ENCODE measurements around the gene CFC1.
"Not testable (repeated sequence)": the region's sequence is repeated elsewhere in the genome, so short reads cannot be mapped to it uniquely, and the experiment has no call there.

The CFC1 gene

DNA sequence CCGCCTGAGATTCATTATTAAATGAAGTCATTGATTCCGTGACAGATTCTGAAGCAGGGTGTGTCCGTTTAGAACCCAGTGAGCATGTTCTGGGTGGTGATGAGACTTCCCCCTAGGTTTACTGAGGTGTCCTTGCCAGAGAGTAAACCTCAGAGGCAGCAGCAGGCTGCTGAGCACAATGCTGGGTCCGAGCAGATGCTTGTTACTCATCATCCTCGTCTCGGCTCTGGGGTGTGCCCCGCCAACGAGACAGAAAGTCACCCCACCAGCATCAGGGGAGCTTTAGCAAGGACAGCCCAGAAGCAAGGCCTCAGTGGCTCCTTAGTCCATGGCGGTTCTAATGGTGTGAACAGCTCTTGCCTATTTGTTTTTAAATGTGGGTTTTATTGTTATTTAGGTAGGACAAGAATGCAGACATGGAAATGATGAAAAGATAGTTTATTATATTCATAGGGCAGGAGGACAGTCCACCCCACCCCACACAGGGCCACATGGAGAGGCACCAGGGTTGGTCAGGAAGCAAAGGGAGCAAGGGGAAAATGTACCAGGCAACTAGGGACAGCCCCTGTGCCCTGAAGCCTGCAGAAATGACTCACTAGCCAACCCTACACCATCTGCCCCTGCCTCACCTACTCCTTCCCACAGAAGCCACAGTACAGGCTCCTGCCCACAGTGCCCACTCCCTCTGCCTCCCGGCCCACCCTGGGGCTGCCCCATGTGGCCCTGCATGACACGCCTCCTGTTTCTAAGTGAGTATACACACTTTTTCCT lies 10.5 kb downstream of the CFC1 start:
- not testable (repeated sequence) for DNase-seq (ENCODE audit: low read depth); H3K4me3 ChIP-seq (ENCODE audit: low read depth, low read length)

DNA sequence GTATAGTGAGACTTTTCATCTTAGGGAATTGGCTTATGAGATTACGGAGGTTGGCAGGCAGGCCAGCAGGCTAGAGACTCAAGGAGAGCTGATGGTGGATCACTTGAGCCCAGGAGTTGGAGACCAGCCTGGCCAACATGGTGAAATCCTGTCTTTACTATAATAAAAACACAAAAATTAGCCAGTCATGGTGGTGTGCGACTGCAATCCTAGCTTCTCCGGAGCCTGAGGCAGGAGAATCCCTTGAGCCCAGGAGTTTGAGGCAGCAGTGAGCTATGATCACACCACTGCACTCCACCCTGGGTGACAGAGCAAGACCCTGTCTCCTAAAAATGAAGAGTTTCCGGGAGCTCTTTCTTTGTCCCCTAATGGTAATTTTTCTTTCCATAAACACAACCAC lies 14.6 kb downstream of the CFC1 start:
- H3K4me3 ChIP-seq (ENCODE audit: low read depth, low read length): not testable (repeated sequence)

DNA sequence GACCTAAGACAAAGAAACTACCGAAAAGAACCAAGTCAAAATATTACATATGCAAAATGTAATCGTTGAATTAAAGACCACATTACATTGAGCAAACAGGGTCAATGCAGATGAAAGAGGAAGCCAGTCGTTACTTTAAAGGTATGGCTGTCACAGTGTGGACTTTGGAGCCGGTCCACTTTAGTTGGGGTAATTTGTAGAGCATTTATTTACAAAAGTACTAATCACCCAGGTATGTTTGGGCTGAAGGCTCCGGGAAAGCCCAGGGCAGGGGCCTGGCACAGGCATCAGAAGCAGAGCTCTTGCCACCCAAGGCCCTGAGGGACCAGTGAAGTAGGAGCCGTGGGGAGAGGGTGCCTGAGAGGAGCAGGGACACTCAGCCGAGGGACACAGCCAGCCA lies 15.8 kb downstream of the CFC1 start:
- not testable (repeated sequence) for DNase-seq (ENCODE audit: low read depth); H3K4me3 ChIP-seq (ENCODE audit: low read depth, low read length)

More for the DNA sequence above, 14.6 kb downstream of the CFC1 start:
- DNase-seq (ENCODE audit: low read depth): not testable (repeated sequence)

DNA sequence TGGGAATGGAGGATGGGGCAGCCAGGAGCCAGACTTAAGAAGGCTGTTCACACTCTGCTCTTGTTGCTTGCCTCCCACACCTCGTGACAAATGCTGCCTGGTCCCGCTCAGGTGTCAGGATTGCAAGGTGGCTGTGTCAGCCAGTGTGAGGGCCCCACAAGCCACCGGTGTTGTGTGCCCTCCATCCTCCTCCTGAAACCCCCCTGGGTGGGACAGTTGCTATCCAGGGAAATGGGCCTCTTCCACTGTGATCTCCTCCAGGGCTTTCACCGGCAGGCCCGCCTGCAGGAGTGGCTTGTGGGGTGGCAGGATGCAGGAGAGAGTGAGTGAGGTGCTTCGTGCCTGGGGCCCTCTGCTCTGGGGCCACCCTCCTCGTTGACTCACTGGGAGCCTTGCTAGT lies 16.4 kb downstream of the CFC1 start:
- H3K4me3 ChIP-seq (ENCODE audit: low read depth, low read length); DNase-seq (ENCODE audit: low read depth): not testable (repeated sequence)

DNA sequence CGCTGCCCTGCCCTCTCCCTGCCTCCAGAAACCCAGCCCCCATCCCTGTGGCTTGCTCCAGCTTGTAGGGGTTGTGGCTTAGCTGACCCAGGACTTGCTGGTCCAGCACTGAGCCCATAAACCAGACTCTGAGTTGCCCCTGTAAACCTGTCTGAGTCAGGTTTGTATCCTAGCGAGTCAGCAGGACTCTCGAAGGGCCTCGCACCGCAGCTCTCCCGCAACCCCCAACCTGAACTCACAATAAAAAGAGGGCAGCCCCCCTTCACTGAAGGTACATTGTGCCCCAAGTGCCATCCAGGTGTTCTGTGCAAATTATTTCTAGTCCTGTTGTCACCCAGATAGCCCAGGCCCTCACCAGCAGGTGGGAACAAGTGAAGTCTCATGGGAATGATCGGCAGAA lies 17.9 kb downstream of the CFC1 start:
- not testable (repeated sequence) for DNase-seq (ENCODE audit: low read depth); H3K4me3 ChIP-seq (ENCODE audit: low read depth, low read length)

DNA sequence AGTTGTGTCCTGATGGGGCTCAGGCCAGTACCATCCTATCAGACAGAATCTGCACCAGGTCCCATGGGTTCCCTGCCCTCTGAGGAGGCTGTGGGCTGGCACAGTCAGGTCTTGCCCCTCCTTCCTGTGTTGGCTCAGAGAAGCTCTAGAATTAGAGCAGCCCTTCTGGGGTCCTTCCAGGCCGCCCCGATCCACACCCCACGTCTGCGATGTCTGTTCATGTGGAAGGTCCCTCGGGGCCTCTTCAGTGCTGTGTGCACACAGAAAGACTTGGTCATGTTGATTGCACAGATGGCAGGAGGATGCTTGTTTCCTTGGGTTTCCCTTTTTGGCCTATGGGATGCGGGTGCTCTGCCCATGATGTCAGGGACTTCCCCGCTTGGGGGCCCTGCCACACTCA lies 20.3 kb downstream of the CFC1 start:
- DNase-seq (ENCODE audit: low read depth); H3K4me3 ChIP-seq (ENCODE audit: low read depth, low read length): not testable (repeated sequence)

DNA sequence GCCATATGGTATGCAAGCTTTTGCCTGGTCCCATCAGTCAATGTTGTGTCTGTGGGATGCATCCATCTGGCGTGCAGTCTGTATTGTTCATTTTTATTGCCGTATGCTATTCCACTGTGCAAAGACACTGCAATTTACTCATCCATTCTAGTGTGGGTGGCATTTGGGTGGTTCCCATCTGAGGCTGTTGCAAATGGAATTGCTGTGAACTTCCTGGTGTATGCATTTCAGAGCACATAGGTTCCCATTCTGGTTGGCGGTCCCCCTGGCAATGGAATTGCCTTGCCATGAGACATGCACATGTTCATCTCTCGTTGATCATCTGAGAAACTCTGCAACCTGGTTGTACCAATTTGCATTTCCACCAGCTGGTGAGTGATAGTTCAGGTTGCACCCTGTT lies 21.8 kb downstream of the CFC1 start:
- DNase-seq (ENCODE audit: low read depth): not testable (repeated sequence)

DNA sequence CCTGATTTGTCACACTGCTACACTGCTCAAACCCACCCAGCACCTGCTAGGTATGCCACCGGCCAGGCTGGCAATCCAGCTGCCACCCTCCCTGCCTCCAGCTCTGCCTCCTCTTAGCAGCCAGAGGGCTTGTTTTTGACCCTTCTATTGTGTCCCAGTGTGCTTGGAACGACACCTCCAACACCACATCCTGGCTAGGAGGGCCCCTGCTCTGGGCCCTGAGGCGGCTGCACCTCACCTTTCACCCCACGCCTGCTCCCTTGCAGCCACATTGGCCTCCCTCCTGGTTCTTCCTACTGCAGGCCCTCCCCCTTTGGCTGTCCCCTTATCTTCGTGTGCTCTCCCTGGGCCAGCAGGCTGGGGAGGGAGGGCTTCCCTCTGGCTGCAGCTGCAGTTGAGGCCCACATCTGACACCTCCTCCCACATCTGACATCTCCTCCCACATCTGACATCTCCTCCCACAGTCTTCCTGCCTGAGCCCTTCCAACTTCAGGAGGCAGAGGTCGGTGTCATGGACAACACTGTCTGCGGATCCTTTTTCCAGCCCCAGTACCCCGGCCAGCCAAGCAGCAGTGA lies 23.1 kb downstream of the CFC1 start:
- not testable (repeated sequence) for H3K4me3 ChIP-seq (ENCODE audit: low read depth, low read length); DNase-seq (ENCODE audit: low read depth)

More for the DNA sequence above, 21.8 kb downstream of the CFC1 start:
- H3K4me3 ChIP-seq (ENCODE audit: low read depth, low read length): not testable (repeated sequence)

DNA sequence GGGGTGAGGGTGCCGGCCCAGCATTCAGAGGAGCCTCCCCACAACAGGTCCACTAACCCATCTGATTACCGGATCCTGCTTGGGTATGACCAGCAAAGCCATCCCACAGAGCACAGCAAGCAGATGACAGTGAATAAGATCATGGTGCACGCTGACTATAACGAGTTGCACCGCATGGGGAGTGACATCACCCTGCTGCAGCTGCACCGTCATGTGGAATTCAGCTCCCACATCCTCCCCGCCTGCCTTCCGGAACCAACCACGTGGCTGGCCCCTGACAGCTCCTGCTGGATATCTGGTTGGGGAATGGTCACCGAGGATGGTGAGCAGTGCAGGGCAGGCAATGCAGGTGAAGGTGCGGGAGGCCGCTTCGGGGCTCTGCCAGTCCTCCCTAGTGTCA lies 25.1 kb downstream of the CFC1 start:
- not testable (repeated sequence) for H3K4me3 ChIP-seq (ENCODE audit: low read depth, low read length); DNase-seq (ENCODE audit: low read depth)

DNA sequence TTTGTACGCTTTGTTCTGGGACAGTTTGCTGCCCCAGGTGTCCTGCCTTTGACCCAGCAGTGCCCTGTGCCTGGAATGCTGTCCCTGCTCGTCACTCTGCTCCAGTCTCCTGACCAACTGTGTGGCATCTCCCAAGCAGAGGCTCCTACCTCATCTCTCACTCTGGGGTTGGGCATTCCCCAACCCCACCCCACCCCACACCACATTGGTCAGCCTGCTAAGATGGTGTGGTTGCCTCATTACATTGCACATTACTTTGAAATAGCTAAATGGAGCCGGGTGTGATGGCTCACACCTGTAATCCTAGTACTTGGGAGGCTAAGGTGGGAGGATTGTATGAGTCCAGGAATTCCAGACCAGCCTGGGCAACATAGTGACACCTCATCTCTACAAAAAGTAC lies 27.4 kb downstream of the CFC1 start:
- DNase-seq (ENCODE audit: low read depth); H3K4me3 ChIP-seq (ENCODE audit: low read depth, low read length): not testable (repeated sequence)

DNA sequence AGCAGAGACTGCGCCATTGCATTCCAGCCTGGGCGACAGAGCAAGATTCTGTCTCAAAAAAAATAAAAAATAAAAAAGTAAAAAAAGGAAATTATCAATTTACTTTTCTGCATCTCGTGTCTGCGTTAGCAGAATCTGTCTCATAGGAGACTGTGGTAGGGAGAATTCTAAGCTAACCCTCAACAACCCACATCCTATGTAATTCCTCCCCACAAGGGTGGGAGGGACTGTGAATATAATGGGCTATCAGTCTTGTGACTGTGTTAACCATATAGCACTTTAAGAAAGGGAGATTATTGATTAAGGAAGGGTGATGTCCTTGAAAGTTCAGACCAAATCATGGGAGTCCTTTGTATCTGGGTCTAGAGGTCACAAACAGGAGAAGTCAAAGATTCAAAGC lies 33.2 kb downstream of the CFC1 start:
- not testable (repeated sequence) for H3K4me3 ChIP-seq (ENCODE audit: low read depth, low read length); DNase-seq (ENCODE audit: low read depth)

DNA sequence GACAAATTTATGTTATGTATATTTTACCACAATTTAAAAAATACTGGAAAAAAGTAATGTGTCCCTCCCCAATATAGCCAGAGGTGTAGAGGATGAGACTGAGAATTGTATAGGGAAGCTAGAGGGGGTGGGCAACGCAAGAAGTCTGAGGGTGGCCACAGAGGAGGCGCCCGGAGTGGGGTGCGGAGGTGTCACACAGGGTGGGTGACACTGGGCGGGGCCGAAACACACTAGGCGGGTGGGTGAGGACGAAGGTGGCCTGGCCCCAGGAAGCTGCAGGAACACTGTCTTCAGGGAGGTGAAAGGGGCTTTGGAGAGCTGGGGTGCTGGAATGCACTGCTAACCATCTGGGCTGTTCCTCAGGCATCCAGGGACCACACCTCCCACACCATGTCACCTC lies 42.9 kb downstream of the CFC1 start:
- DNase-seq (ENCODE audit: low read depth); H3K4me3 ChIP-seq (ENCODE audit: low read depth, low read length): not testable (repeated sequence)

DNA sequence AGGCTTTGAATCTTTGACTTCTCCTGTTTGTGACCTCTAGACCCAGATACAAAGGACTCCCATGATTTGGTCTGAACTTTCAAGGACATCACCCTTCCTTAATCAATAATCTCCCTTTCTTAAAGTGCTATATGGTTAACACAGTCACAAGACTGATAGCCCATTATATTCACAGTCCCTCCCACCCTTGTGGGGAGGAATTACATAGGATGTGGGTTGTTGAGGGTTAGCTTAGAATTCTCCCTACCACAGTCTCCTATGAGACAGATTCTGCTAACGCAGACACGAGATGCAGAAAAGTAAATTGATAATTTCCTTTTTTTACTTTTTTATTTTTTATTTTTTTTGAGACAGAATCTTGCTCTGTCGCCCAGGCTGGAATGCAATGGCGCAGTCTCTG lies 45.2 kb downstream of the CFC1 start:
- DNase-seq (ENCODE audit: low read depth): not testable (repeated sequence)

DNA sequence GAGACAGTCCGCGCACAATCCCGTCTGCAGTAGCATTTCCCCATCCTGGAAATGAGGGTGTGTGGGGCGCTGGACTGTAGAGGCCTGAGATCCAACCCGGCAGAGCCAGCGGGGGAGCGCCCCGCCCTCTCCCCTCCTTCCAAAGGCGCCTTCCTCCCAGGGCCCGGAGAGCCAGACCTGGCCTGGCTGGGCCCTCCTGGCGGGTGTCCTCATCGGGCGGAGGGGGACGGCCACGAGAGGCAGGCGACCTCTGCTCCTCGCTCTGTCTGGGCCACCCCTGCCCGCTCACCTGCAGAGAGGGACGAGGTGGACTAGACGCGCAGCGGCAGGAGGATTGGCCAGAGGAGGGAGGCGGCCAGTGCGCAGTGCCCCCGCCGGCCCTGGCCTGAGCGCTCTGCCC lies 49.9 kb downstream of the CFC1 start:
- not testable (repeated sequence) for H3K4me3 ChIP-seq (ENCODE audit: low read depth, low read length)

More for the DNA sequence above, 45.2 kb downstream of the CFC1 start:
- not testable (repeated sequence) for H3K4me3 ChIP-seq (ENCODE audit: low read depth, low read length)

DNA sequence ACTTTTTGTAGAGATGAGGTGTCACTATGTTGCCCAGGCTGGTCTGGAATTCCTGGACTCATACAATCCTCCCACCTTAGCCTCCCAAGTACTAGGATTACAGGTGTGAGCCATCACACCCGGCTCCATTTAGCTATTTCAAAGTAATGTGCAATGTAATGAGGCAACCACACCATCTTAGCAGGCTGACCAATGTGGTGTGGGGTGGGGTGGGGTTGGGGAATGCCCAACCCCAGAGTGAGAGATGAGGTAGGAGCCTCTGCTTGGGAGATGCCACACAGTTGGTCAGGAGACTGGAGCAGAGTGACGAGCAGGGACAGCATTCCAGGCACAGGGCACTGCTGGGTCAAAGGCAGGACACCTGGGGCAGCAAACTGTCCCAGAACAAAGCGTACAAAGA lies 51.0 kb downstream of the CFC1 start:
- DNase-seq (ENCODE audit: low read depth); H3K4me3 ChIP-seq (ENCODE audit: low read depth, low read length): not testable (repeated sequence)

More for the DNA sequence above, 49.9 kb downstream of the CFC1 start:
- DNase-seq (ENCODE audit: low read depth): not testable (repeated sequence)

DNA sequence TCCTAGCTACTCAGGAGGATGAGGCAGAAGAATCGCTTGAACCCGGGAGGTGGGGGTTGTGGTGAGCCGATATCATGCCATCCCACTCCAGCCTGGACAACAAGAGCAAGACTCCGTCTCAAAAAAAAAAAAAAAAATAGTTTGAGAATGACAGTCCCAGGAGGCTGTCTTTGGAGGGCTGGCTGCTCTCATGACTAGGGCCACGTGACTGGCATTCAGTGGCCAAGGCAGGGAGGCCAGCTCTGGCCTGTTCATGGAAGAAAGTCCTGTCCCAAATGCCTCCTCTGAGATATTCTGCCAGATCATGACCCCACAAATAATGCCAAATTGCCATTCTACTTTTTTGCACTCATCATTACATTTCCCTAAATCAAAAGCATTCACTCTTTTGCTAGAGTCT lies 54.4 kb downstream of the CFC1 start:
- DNase-seq (ENCODE audit: low read depth); H3K4me3 ChIP-seq (ENCODE audit: low read depth, low read length): not testable (repeated sequence)

DNA sequence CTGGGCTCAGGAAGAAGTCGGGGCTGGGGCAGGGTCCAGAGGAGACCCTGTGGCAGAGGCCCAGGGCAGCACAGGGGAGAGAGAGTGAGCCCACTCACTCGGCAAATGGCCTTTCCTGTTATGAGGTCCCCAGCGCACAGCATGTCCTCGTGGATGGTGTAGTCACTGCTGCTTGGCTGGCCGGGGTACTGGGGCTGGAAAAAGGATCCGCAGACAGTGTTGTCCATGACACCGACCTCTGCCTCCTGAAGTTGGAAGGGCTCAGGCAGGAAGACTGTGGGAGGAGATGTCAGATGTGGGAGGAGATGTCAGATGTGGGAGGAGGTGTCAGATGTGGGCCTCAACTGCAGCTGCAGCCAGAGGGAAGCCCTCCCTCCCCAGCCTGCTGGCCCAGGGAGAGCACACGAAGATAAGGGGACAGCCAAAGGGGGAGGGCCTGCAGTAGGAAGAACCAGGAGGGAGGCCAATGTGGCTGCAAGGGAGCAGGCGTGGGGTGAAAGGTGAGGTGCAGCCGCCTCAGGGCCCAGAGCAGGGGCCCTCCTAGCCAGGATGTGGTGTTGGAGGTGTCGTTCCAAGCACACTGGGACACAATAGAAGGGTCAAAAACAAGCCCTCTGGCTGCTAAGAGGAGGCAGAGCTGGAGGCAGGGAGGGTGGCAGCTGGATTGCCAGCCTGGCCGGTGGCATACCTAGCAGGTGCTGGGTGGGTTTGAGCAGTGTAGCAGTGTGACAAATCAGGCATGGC lies 55.4 kb downstream of the CFC1 start:
- not testable (repeated sequence) for DNase-seq (ENCODE audit: low read depth); H3K4me3 ChIP-seq (ENCODE audit: low read depth, low read length)

DNA sequence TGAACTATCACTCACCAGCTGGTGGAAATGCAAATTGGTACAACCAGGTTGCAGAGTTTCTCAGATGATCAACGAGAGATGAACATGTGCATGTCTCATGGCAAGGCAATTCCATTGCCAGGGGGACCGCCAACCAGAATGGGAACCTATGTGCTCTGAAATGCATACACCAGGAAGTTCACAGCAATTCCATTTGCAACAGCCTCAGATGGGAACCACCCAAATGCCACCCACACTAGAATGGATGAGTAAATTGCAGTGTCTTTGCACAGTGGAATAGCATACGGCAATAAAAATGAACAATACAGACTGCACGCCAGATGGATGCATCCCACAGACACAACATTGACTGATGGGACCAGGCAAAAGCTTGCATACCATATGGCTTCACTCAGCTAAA lies 56.6 kb downstream of the CFC1 start:
- not testable (repeated sequence) for DNase-seq (ENCODE audit: low read depth); H3K4me3 ChIP-seq (ENCODE audit: low read depth, low read length)

Data from LNCaP clone FGC (cell line).